ENCODE data around the gene LRRTM4. TPM values are rescaled to one million over a fixed set of nuclear protein-coding genes. Genes with fewer than 3 reads are reported as not detected.

The LRRTM4 gene
- total RNA-seq, 3 donors from 2014 or later (not counting 1 experiment from before 2014, with no cell fraction given): not detected

- Histone ChIP-seq H3K27ac (ENCODE audit: low read length) (no peak overlapping the region), H3K4me1 (ENCODE audit: control insufficient read depth, insufficient read depth, low read length) (no peaks in the 10 kb centered on the region), H3K27me3 (ENCODE audit: control insufficient read depth, insufficient read depth, low read length) (no peaks in the 10 kb centered on the region), H3K4me3 (ENCODE audit: low read length) (no peak overlapping the region), H3K36me3 (ENCODE audit: control insufficient read depth, insufficient read depth, low read length) (no peaks in the 10 kb centered on the region), H3K9me3 (ENCODE audit: control insufficient read depth, insufficient read depth, low read length) (peaks cover 2% of the 10 kb centered on the region)
- peaks cover 5 to 15% of the 10 kb centered on the region in 2 donors for H3K9me3 Mint-ChIP-seq
- no peaks in the 10 kb centered on the region for H3K36me3 Mint-ChIP-seq
- WGBS (ENCODE audit: insufficient coverage): 95% methylated on average over 14 of the region's 14 CpGs
- no peaks in the 10 kb centered on the region for H3K27me3 Mint-ChIP-seq (ENCODE audit: low read depth in 2 of 2)
- DNase-seq (no peak), ATAC-seq (no peak)
- H3K27ac Mint-ChIP-seq: no peak overlapping the region
- H3K4me3 Mint-ChIP-seq: no peak overlapping the region
- intact Hi-C loops (cut with micrococcal nuclease): no loop called here
- TF ChIP-seq CTCF (IDR thresholded peaks at IDR 0.05): no peak
- H3K4me1 Mint-ChIP-seq: no peaks in the 10 kb centered on the region
Observed at GRCh38 chr2:77519164-77519887, 2.9 kb downstream of the LRRTM4 start.

- H3K4me3 Mint-ChIP-seq: no peak overlapping the region
- intact Hi-C loops (cut with micrococcal nuclease): no loop called here
Observed at GRCh38 chr2:77518311-77518710, 3.9 kb downstream of the LRRTM4 start.

GRCh38 chr2:77513191-77513590 lies 9.0 kb downstream of the LRRTM4 start:
- H3K36me3 ChIP-seq (ENCODE audit: control insufficient read depth, insufficient read depth, low read length): no peaks in the 10 kb centered on the region
- H3K4me3 Mint-ChIP-seq: no peak overlapping the region
- H3K27me3 Mint-ChIP-seq (ENCODE audit: low read depth in 2 of 2): no peaks in the 10 kb centered on the region
- no peaks in the 10 kb centered on the region for H3K9me3 ChIP-seq (ENCODE audit: control insufficient read depth, insufficient read depth, low read length)
- H3K36me3 Mint-ChIP-seq: no peaks in the 10 kb centered on the region
- no peaks in the 10 kb centered on the region for H3K4me1 ChIP-seq (ENCODE audit: control insufficient read depth, insufficient read depth, low read length)
- peaks cover 0 to 9% of the 10 kb centered on the region in 2 donors for H3K9me3 Mint-ChIP-seq
- no peak for TF ChIP-seq CTCF (IDR thresholded peaks at IDR 0.05)
- no peak overlapping the region for H3K27ac Mint-ChIP-seq
- no peak overlapping the region for H3K27ac ChIP-seq (ENCODE audit: low read length)
- H3K27me3 ChIP-seq (ENCODE audit: control insufficient read depth, insufficient read depth, low read length): no peaks in the 10 kb centered on the region
- intact Hi-C loops (cut with micrococcal nuclease): no loop called here
- no peaks in the 10 kb centered on the region for H3K4me1 Mint-ChIP-seq
- WGBS (ENCODE audit: insufficient coverage): 82% methylated on average over 3 of the region's 4 CpGs
- ATAC-seq: no peak
- DNase-seq: no peak
- no peak overlapping the region for H3K4me3 ChIP-seq (ENCODE audit: low read length)

More at GRCh38 chr2:77518311-77518710, 3.9 kb downstream of the LRRTM4 start:
- H3K36me3 Mint-ChIP-seq: no peaks in the 10 kb centered on the region
- WGBS (ENCODE audit: insufficient coverage): 92% methylated on average over 7 of the region's 7 CpGs
- H3K4me3 ChIP-seq (ENCODE audit: low read length): no peak overlapping the region
- ATAC-seq (no peak), DNase-seq (no peak)
- no peak overlapping the region for H3K27ac ChIP-seq (ENCODE audit: low read length)
- H3K4me1 ChIP-seq (ENCODE audit: control insufficient read depth, insufficient read depth, low read length): no peaks in the 10 kb centered on the region
- H3K4me1 Mint-ChIP-seq: no peaks in the 10 kb centered on the region
- no peaks in the 10 kb centered on the region for H3K36me3 ChIP-seq (ENCODE audit: control insufficient read depth, insufficient read depth, low read length)
- no peaks in the 10 kb centered on the region for H3K27me3 Mint-ChIP-seq (ENCODE audit: low read depth in 2 of 2)
- no peak overlapping the region for H3K27ac Mint-ChIP-seq
- H3K9me3 ChIP-seq (ENCODE audit: control insufficient read depth, insufficient read depth, low read length): peaks cover 2% of the 10 kb centered on the region
- H3K9me3 Mint-ChIP-seq: peaks cover 5 to 10% of the 10 kb centered on the region in 2 donors
- no peak for TF ChIP-seq CTCF (IDR thresholded peaks at IDR 0.05)
- H3K27me3 ChIP-seq (ENCODE audit: control insufficient read depth, insufficient read depth, low read length): no peaks in the 10 kb centered on the region

GRCh38 chr2:77512507-77512906 lies 9.7 kb downstream of the LRRTM4 start:
- TF ChIP-seq CTCF (IDR thresholded peaks at IDR 0.05): no peak
- H3K27me3 Mint-ChIP-seq (ENCODE audit: low read depth in 2 of 2): no peaks in the 10 kb centered on the region
- peaks cover 2 to 8% of the 10 kb centered on the region in 2 donors for H3K9me3 Mint-ChIP-seq
- Histone ChIP-seq H3K27ac (ENCODE audit: low read length) (no peak overlapping the region), H3K36me3 (ENCODE audit: control insufficient read depth, insufficient read depth, low read length) (no peaks in the 10 kb centered on the region), H3K4me3 (ENCODE audit: low read length) (no peak overlapping the region), H3K9me3 (ENCODE audit: control insufficient read depth, insufficient read depth, low read length) (no peaks in the 10 kb centered on the region), H3K27me3 (ENCODE audit: control insufficient read depth, insufficient read depth, low read length) (no peaks in the 10 kb centered on the region), H3K4me1 (ENCODE audit: control insufficient read depth, insufficient read depth, low read length) (no peaks in the 10 kb centered on the region)
- no peaks in the 10 kb centered on the region for H3K4me1 Mint-ChIP-seq
- intact Hi-C loops (cut with micrococcal nuclease): no loop called here
- ATAC-seq: no peak
- no peak for DNase-seq
- no peaks in the 10 kb centered on the region for H3K36me3 Mint-ChIP-seq
- 92% methylated on average over 1 of the region's 1 CpG for WGBS (ENCODE audit: insufficient coverage)
- no peak overlapping the region for H3K4me3 Mint-ChIP-seq
- H3K27ac Mint-ChIP-seq: no peak overlapping the region

Data from natural killer cell (primary cell).